Cardiac fibroblast (primary cell): ENCODE results near the gene LRP1-AS.
A peak's percentile ranks its signal among the peaks of the same experiment; 100 is the strongest.

Experiments used
- DNase-seq, 2 donors: peaks; one replicate each; pipeline versions ENCODE4 v3.0.0 to v3.0.0-alpha.2; 2010; ENCODE audit warnings: low read depth in 2 of 2
- H3K4me3 ChIP-seq, 2 donors: replicated peaks in 1 of 2; 1 replicate in 1 of 2; 2 replicates in 1 of 2; pipeline ENCODE4 v1.5.1; 2011; ENCODE audit warnings: low read depth in 2 of 2, low read length in 2 of 2, mild to moderate bottlenecking in 2 of 2, moderate library complexity in 1 of 2
- CTCF ChIP-seq: IDR thresholded peaks from one replicate; pipeline ENCODE4 v1.5.1; 2011; ENCODE audit warnings: low read depth, mild to moderate bottlenecking, low read length, inconsistent platforms

Gene LRP1-AS

DNA sequence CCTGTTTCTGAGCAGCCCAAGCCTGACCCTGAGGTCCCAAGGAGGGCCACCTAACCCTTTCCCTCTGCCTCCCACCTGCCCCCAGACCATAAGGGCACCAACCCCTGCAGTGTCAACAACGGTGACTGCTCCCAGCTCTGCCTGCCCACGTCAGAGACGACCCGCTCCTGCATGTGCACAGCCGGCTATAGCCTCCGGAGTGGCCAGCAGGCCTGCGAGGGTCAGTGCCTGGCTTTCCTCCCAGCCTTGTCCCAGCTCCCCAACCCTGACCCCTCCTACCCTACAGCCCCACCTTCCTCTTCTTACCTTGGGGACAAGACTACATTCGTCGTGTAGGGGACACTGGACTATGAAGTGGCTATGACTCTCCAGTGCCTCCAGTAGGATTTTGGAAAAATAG is 33.7 kb upstream of the LRP1-AS start:
- no peak overlapping the region for H3K4me3 ChIP-seq
- no peak for TF ChIP-seq CTCF
- DNase-seq: no peak

GRCh38 chr12:57180321-57180989 is 33.0 kb upstream of the LRP1-AS start:
- no peak for TF ChIP-seq CTCF
- H3K4me3 ChIP-seq: no peak overlapping the region
- no peak for DNase-seq

- no peak overlapping the region for H3K4me3 ChIP-seq
- no peak for TF ChIP-seq CTCF
- no peak for DNase-seq
Observed at GRCh38 chr12:57179331-57180086, 32.1 kb upstream of the LRP1-AS start.

GRCh38 chr12:57178213-57178612 is 30.8 kb upstream of the LRP1-AS start:
- no peak for TF ChIP-seq CTCF
- H3K4me3 ChIP-seq: no peak overlapping the region
- DNase-seq: no peak

DNA sequence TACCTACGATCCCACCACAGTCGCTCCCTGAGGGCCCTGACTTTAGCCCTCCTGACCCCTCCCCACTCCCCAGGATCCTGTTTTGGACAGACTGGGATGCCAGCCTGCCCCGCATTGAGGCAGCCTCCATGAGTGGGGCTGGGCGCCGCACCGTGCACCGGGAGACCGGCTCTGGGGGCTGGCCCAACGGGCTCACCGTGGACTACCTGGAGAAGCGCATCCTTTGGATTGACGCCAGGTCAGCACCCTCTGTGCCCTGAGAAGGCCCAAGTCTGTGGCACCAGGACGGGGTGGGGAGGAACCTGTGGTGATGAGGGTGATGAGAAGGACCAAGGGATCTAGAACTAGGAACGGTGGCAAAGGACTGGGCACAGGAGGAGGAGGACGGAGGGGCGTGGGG is 29.9 kb upstream of the LRP1-AS start:
- DNase-seq: no peak
- TF ChIP-seq CTCF: no peak
- no peak overlapping the region for H3K4me3 ChIP-seq

GRCh38 chr12:57176846-57177245 is 29.4 kb upstream of the LRP1-AS start:
- TF ChIP-seq CTCF: no peak
- H3K4me3 ChIP-seq: no peak overlapping the region
- peak in 1 of 2 donors; percentile 43 for DNase-seq
